Immature natural killer cell (primary cell): ENCODE data around the gene MICOS13. TPM values are rescaled to one million over a fixed set of nuclear protein-coding genes. Genes with fewer than 3 reads are reported as not detected.
A peak's percentile ranks its signal among the peaks of the same experiment; 100 is the strongest.

Experiments
- DNase-seq, 3 donors: peaks; one replicate each; pipeline ENCODE4 v3.0.0; 2022; ENCODE audit warnings: mixed read lengths in 1 of 3
- H3K27ac Mint-ChIP-seq, 6 donors: one replicate each; pipeline ENCODE4 v1.8.0; 2020; ENCODE audit warnings: mixed read lengths in 6 of 6, mild to moderate bottlenecking in 5 of 6, inconsistent platforms in 4 of 6, moderate library complexity in 3 of 6
- H3K27me3 Mint-ChIP-seq, 3 donors: one replicate each; pipeline ENCODE4 v1.8.0; 2020 to 2021; ENCODE audit warnings: low read depth in 3 of 3, mild to moderate bottlenecking in 3 of 3, mixed read lengths in 3 of 3, moderate library complexity in 3 of 3, inconsistent platforms in 1 of 3
- H3K36me3 Mint-ChIP-seq, 3 donors: one replicate each; pipeline ENCODE4 v1.8.0; 2020; ENCODE audit warnings: mixed read lengths in 3 of 3, inconsistent platforms in 2 of 3, mild to moderate bottlenecking in 2 of 3
- H3K4me1 Mint-ChIP-seq, 2 donors: one replicate each; pipeline ENCODE4 v1.8.0; 2020; ENCODE audit warnings: inconsistent platforms in 2 of 2, mild to moderate bottlenecking in 2 of 2, mixed read lengths in 2 of 2, moderate library complexity in 1 of 2
- H3K4me3 Mint-ChIP-seq, 5 donors: one replicate each; pipeline ENCODE4 v1.8.0; 2020; ENCODE audit warnings: mild to moderate bottlenecking in 5 of 5, mixed read lengths in 5 of 5, inconsistent platforms in 3 of 5, moderate library complexity in 3 of 5
- H3K9me3 Mint-ChIP-seq, 6 donors: one replicate each; pipeline ENCODE4 v1.8.0; 2020; ENCODE audit warnings: mild to moderate bottlenecking in 6 of 6, mixed read lengths in 6 of 6, inconsistent platforms in 4 of 6, moderate library complexity in 3 of 6
- polyA plus RNA-seq, 3 donors: library from polyadenylated mRNA; unstranded; fragments of 300-500 nt; fragmentation: Illumina TruSeq; gene quantifications; one replicate each; pipeline ENCODE4 v1.2.3, GENCODE V29; 2021

MICOS13 gene
- polyA plus RNA-seq, 3 donors from 2014 or later, result 85.1 to 134 (median 98.2) TPM

DNA sequence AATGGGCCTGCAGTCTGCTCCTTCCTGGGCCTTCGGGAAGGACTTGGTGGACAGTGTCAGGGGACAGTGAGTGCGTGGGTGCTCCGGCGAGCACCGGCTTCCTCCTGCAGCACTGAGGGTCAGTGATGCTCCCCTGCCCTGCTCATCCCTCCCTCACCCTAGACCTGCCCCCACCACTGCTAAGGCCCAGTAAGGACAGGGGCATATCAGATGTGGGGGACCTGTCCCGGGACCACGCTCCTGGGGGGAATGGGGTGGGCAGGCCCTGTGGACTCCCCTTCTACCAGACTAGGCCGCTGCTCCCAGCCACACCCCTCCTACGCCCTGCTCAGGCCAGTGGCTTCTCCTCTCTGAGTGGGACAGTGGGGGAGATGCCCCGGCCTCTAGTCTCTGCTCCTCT lies 3.2 kb downstream of the MICOS13 start:
- Mint-ChIP-seq H3K9me3 (no peaks in the 10 kb centered on the region), H3K4me1 (peaks cover 21 to 30% of the 10 kb centered on the region in 2 donors), H3K4me3 (no peak overlapping the region), H3K27me3 (peaks cover 6 to 15% (median 15%) of the 10 kb centered on the region in 3 donors), H3K36me3 (peaks cover 0 to 9% (median 5%) of the 10 kb centered on the region in 3 donors), H3K27ac (no peak overlapping the region)
- no peak for DNase-seq

DNA sequence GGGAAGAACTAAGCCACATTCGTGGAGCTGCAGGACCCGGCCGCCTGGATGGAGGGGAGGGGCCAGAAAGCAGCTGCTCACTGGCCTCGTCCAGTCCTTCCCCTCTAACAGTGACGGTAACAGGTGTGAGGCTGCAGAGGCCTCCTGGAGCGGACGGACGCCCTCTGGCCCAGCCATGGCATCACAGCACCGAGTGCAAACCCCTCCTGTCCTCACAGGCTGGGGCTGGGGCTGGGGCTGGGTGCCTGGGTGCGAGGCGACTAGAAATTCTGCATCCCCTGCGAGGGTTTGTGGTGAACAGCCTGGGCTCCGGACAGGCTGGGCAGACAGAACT lies 3.6 kb downstream of the MICOS13 start:
- DNase-seq, result no peak
- Mint-ChIP-seq H3K27me3 (peaks cover 4 to 15% (median 13%) of the 10 kb centered on the region in 3 donors), H3K27ac (no peak overlapping the region), H3K9me3 (no peaks in the 10 kb centered on the region), H3K36me3 (peaks cover 0 to 9% (median 5%) of the 10 kb centered on the region in 3 donors), H3K4me1 (peaks cover 21 to 26% of the 10 kb centered on the region in 2 donors), H3K4me3 (no peak overlapping the region)

DNA sequence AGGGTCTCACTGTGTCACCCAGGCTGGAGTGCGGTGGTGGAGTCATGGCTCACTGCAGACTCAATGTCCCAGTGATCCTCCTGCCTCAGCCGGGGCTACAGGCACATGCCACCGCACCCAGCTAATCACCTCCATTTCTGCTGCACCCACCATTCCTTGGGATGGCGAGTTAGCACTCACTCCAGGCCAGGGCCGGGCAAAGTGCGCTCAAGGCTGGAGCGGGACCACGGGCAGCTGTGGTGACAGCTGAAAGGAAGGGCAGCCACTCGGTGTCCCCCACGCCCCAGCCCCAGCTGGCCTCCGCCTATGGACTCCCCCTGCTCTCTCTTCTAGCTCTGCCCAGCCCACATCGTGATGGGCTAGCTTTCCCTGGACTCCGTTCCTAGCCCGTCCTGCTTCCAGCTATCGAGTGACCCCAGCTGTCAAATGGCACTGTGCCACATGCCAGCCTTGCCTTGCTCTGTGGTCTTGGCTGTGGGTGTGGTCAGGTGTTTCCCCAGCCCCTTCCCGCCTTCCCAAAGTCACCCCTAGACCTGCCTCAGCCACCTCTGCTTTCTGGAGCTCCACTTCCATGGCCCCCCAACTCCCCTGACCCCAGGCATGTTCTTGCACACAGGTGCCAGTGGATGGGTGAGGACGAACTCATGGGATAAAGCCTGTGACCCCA lies 4.1 kb downstream of the MICOS13 start:
- Mint-ChIP-seq H3K36me3 (peaks cover 0 to 9% (median 5%) of the 10 kb centered on the region in 3 donors), H3K27ac (no peak overlapping the region), H3K9me3 (no peaks in the 10 kb centered on the region), H3K4me1 (peaks cover 16 to 21% of the 10 kb centered on the region in 2 donors), H3K4me3 (no peak overlapping the region), H3K27me3 (peaks cover 4 to 13% (median 9%) of the 10 kb centered on the region in 3 donors)
- no peak for DNase-seq

GRCh38 chr19:5674714-5675113 lies 5.6 kb downstream of the MICOS13 start:
- Mint-ChIP-seq H3K36me3 (peaks cover 0 to 9% (median 5%) of the 10 kb centered on the region in 3 donors), H3K4me1 (peaks cover 7 to 8% of the 10 kb centered on the region in 2 donors), H3K27ac (no peak overlapping the region), H3K4me3 (no peak overlapping the region), H3K27me3 (peaks cover 0 to 5% (median 4%) of the 10 kb centered on the region in 3 donors), H3K9me3 (no peaks in the 10 kb centered on the region)
- no peak for DNase-seq

DNA sequence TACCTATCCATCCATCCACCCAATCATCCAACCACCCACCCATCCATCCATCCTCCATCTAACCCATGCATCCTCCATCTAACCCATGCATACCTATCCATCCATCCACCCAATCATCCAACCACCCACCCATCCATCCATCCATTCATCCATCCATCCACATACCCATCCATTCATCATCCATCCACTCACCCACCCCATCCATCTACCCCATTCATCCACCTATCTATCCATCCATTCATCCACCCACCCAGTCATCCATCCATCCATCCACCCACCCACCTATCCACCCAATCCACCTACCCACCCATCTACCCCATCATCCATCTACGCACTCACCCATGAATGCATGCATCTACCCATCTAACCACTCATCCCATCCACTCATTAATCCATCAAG lies 6.6 kb downstream of the MICOS13 start:
- Mint-ChIP-seq H3K27me3 (peaks cover 1 to 4% (median 2%) of the 10 kb centered on the region in 3 donors), H3K36me3 (peaks cover 0 to 9% (median 9%) of the 10 kb centered on the region in 3 donors), H3K4me3 (no peak overlapping the region), H3K9me3 (no peaks in the 10 kb centered on the region), H3K4me1 (no peaks in the 10 kb centered on the region), H3K27ac (no peak overlapping the region)
- no peak for DNase-seq

DNA sequence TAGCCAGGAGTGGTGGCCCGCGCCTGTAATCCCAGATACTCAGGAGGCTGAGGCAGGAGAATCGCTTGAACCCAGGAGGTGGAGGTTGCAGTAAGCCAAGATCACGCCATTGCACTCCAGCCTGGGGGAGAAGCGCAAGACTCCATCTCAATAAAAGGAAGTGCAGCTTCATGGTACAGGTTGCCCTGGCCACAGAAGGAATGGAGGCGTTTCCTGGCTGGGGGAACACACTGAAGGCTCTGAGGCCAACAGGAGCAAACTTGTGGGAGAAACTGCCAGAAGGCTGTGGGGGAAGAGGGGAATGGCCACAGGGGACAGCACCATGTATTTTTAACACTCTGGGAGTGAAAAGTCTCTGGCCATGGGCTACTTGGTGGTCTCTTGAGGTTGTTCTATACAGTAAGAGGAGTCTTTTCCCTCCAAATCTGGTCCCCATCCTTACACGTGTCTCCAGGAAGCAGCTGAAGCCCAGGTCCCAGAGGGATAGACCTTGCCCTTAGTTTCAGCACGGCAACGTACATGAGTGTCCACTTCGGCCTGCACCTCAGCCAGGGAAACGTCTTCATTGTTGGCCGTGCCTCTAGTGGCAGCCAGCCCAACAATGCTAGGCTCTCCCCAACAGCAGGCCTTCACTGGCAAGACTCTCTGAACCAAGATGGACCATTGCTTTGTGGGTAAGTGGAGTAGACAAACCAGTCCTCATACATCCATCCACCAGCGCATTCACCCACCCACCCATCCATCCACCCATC lies 7.4 kb downstream of the MICOS13 start:
- peak overlapping the region in 1 of 6 donors; percentile 17 for H3K27ac Mint-ChIP-seq
- H3K4me1 Mint-ChIP-seq, result no peaks in the 10 kb centered on the region
- no peak for DNase-seq
- H3K36me3 Mint-ChIP-seq, result peaks cover 3 to 13% (median 9%) of the 10 kb centered on the region in 3 donors
- H3K9me3 Mint-ChIP-seq, result no peaks in the 10 kb centered on the region
- H3K27me3 Mint-ChIP-seq, result peaks cover 2 to 4% (median 2%) of the 10 kb centered on the region in 3 donors
- H3K4me3 Mint-ChIP-seq, result no peak overlapping the region

DNA sequence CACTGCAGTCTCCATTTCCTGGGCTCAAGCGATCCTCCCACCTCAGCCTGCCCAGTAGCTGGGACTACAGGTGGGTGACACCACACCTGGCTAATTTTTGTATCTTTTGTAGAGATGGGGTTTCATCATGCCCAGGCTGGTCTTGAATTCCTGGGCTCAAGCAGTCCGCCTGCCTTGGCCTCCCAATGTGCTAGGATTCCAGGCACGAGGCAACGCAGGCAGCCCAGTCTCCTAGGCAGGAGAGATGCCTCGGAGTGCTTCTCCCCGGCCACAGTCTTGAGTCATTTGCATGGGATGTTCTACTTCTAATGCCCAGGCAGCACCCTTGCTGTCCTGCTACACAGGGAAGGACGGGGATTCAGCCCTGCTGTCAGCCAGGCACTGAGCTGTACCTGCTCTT lies 8.7 kb downstream of the MICOS13 start:
- DNase-seq, result no peak
- no peak overlapping the region for H3K4me3 Mint-ChIP-seq
- peak overlapping the region in 1 of 6 donors; percentile 17 for H3K27ac Mint-ChIP-seq
- H3K9me3 Mint-ChIP-seq, result no peaks in the 10 kb centered on the region
- peaks cover 3 to 16% (median 9%) of the 10 kb centered on the region in 3 donors for H3K36me3 Mint-ChIP-seq
- H3K27me3 Mint-ChIP-seq, result peaks cover 2 to 4% (median 2%) of the 10 kb centered on the region in 3 donors
- H3K4me1 Mint-ChIP-seq, result no peaks in the 10 kb centered on the region

- Mint-ChIP-seq H3K36me3 (peaks cover 9 to 37% (median 10%) of the 10 kb centered on the region in 3 donors), H3K9me3 (no peaks in the 10 kb centered on the region), H3K4me1 (peaks cover 0 to 6% of the 10 kb centered on the region in 2 donors), H3K27me3 (peaks cover 2 to 4% (median 2%) of the 10 kb centered on the region in 3 donors), H3K27ac (peak overlapping the region in 1 of 6 donors; percentile 29), H3K4me3 (no peak overlapping the region)
- DNase-seq, result no peak
These were observed 11.1 kb downstream of the MICOS13 start for GRCh38 chr19:5669212-5669611.

GRCh38 chr19:5667751-5668271 lies 12.5 kb downstream of the MICOS13 start:
- H3K4me3 Mint-ChIP-seq, result no peak overlapping the region
- peaks cover 0 to 6% of the 10 kb centered on the region in 2 donors for H3K4me1 Mint-ChIP-seq
- peaks cover 0 to 4% (median 2%) of the 10 kb centered on the region in 3 donors for H3K27me3 Mint-ChIP-seq
- no peaks in the 10 kb centered on the region for H3K9me3 Mint-ChIP-seq
- no peak for DNase-seq
- H3K36me3 Mint-ChIP-seq, result peaks cover 3 to 38% (median 13%) of the 10 kb centered on the region in 3 donors
- no peak overlapping the region for H3K27ac Mint-ChIP-seq

DNA sequence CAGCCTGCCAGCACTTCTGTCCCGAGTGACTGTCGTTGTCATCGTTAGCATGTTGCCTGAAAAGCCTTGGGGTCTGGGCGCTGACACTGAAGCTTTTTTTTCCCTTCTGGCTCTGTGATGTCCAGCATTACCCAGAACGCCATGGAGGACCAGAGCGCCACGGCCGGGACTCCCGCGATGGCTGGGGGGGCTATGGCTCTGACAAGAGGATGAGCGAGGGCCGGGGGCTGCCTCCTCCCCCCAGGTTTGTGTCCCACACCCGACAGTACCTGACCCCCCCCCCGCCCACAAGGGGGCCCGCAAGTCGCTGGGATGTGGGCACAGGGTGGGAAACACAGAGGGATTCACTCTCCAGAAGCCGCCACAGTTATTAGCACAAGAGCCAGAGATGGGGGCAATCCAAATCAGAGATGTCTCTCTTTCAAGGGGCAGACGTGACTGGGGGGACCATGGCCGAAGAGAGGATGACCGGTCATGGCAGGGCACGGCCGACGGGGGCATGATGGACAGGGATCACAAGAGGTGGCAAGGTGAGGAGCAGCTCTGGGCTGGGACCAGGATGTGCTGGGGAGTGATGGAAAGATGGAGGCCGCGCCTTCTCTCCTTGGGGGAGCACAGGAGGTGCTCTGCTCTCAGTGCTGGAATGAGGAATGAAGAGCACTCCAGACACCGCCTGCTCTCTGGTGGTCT lies 13.2 kb downstream of the MICOS13 start:
- H3K4me3 Mint-ChIP-seq, result no peak overlapping the region
- H3K36me3 Mint-ChIP-seq, result peaks cover 3 to 38% (median 13%) of the 10 kb centered on the region in 3 donors

GRCh38 chr19:5665781-5666513 lies 14.4 kb downstream of the MICOS13 start:
- H3K27me3 Mint-ChIP-seq, result peaks cover 2 to 3% (median 2%) of the 10 kb centered on the region in 3 donors
- no peak overlapping the region for H3K4me3 Mint-ChIP-seq
- no peak for DNase-seq
- H3K9me3 Mint-ChIP-seq, result no peaks in the 10 kb centered on the region
- peak overlapping the region in 3 of 6 donors; percentile 40 to 64 (median 51) for H3K27ac Mint-ChIP-seq
- peaks cover 0 to 6% of the 10 kb centered on the region in 2 donors for H3K4me1 Mint-ChIP-seq
- peaks cover 3 to 42% (median 13%) of the 10 kb centered on the region in 3 donors for H3K36me3 Mint-ChIP-seq

More for the DNA sequence above, 13.2 kb downstream of the MICOS13 start:
- Mint-ChIP-seq H3K27me3 (peaks cover 0 to 2% (median 0%) of the 10 kb centered on the region in 3 donors), H3K27ac (peak overlapping the region in 1 of 6 donors; percentile 34), H3K4me1 (peaks cover 0 to 6% of the 10 kb centered on the region in 2 donors), H3K9me3 (no peaks in the 10 kb centered on the region)
- DNase-seq, result no peak

DNA sequence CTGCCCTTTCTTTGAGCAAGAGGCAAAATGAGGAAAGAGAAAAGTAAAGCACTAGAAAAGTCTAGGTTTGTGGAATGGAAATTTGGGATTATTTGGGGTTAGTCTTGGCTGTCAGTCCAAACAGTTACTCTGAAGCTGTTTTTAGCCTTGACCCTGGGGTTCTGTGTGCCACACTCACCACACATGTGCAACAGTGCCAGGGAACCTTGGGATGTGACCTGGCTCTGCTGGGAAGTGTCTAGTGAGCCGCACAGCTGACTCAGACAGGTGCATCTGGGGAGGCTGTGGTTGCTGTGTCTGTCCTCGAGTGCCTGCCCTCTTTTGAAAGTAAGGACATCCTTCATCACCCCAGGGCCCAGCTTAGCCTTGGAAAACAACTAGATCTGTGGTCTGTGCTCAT lies 15.8 kb downstream of the MICOS13 start:
- peaks cover 2 to 3% (median 2%) of the 10 kb centered on the region in 3 donors for H3K27me3 Mint-ChIP-seq

GRCh38 chr19:5663904-5664303 lies 16.4 kb downstream of the MICOS13 start:
- no peak overlapping the region for H3K4me3 Mint-ChIP-seq
- peaks cover 0 to 6% of the 10 kb centered on the region in 2 donors for H3K4me1 Mint-ChIP-seq
- DNase-seq, result no peak
- no peak overlapping the region for H3K27ac Mint-ChIP-seq
- peaks cover 7 to 39% (median 13%) of the 10 kb centered on the region in 3 donors for H3K36me3 Mint-ChIP-seq
- no peaks in the 10 kb centered on the region for H3K9me3 Mint-ChIP-seq
- H3K27me3 Mint-ChIP-seq, result peaks cover 2 to 3% (median 2%) of the 10 kb centered on the region in 3 donors

More for the DNA sequence above, 15.8 kb downstream of the MICOS13 start:
- H3K27ac Mint-ChIP-seq, result peak overlapping the region in 1 of 6 donors; percentile 11
- H3K9me3 Mint-ChIP-seq, result no peaks in the 10 kb centered on the region
- peaks cover 0 to 6% of the 10 kb centered on the region in 2 donors for H3K4me1 Mint-ChIP-seq
- no peak for DNase-seq
- H3K36me3 Mint-ChIP-seq, result peaks cover 7 to 42% (median 13%) of the 10 kb centered on the region in 3 donors
- no peak overlapping the region for H3K4me3 Mint-ChIP-seq
